ENCODE results near the gene COL6A1.

Gene COL6A1

DNA sequence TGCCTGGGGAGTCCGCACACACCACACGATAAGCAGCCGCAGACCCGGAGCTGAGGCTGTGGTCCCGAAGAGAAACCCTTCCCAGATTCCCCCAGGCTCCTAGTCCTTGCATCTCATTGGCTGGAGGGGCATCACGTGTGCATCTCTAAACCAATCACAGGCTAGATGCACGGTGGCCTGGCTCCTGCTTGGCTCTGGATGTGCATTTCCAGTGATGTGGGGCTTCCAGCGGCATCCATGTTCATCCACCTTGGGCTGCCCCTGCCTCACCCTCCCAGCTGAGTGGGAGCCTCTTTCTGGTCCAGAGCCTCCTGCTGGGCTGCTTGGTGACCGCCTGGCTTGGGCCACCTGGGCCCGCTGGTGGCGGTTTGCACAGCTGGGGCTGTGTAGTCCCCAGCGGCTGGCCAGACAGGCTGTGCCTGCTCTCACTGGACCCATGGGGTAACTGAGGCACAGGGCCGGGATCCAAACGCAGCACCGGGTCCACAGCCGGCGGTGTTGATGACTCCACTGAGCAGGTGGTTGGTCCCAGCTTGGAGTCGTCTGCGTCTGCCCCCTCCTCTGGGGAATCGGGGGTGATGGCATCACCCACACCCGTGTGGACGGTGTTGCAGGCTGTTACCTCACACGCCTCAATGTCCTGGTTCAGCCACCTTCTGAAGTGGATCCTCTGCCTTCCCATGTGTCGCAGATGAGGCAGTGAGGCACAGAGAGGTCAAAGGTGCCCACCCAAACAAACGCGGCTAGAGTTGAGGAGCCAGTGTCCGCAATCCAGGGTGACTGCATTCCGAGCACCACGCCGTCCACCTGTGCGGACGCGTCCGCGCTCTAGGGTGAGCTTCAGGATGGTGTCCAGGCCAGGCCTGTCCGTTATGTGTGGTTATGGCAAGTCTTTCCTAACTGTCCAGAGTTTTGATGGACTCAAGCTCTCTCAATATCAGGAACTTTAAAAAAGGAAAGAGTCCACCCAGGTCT is 41.3 kb downstream of the COL6A1 start:
- Mint-ChIP-seq H3K27ac (no peak overlapping the region), H3K27me3 (ENCODE audit: low read depth) (peaks cover 22% of the 10 kb centered on the region), H3K4me3 (no peak overlapping the region), H3K4me1 (ENCODE audit: low read depth) (no peaks in the 10 kb centered on the region), H3K9me3 (no peaks in the 10 kb centered on the region), H3K36me3 (ENCODE audit: low read depth) (no peaks in the 10 kb centered on the region)

- H3K4me1 Mint-ChIP-seq (ENCODE audit: low read depth): no peaks in the 10 kb centered on the region
- no peaks in the 10 kb centered on the region for H3K36me3 Mint-ChIP-seq (ENCODE audit: low read depth)
- no peaks in the 10 kb centered on the region for H3K9me3 Mint-ChIP-seq
- no peak overlapping the region for H3K27ac Mint-ChIP-seq
- H3K27me3 Mint-ChIP-seq (ENCODE audit: low read depth): peaks cover 22% of the 10 kb centered on the region
- H3K4me3 Mint-ChIP-seq: no peak overlapping the region
Measured at GRCh38 chr21:46023555-46023954, 42.0 kb downstream of the COL6A1 start.

GRCh38 chr21:46024141-46024540 is 42.6 kb downstream of the COL6A1 start:
- Mint-ChIP-seq H3K9me3 (peaks cover 2% of the 10 kb centered on the region), H3K27me3 (ENCODE audit: low read depth) (peaks cover 21% of the 10 kb centered on the region), H3K27ac (no peak overlapping the region), H3K4me3 (no peak overlapping the region), H3K4me1 (ENCODE audit: low read depth) (no peaks in the 10 kb centered on the region), H3K36me3 (ENCODE audit: low read depth) (no peaks in the 10 kb centered on the region)

DNA sequence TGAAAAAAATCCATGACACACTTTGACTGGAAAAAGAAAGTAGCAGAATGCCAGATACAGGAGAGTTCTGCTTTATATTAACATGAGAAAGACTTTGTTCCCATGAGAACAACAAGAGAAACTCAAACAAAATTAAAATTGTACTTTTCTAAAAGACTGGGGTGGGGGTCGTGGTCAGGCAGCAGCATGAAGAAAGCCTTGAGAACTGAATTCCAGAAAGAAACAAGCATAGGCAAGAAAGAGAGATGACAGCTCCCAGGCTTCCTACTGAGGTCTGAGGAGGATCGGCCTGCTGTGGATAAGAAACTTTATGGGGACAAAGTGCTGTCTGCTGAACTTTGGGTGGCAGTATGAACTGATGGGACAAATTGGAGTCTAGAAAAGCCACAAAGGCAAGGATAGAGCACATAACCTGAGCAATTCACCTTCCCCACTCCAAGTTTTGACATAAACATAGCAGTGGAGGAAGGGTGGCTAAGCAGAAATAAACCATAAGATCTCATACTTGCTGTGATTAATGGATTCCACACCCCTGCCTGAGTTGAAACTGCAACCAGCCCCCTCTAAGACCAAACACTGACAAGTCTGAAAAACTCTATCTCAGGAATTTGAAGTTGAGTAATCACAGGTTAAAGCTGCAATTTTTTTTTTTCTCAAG is 43.7 kb downstream of the COL6A1 start:
- Mint-ChIP-seq H3K27me3 (ENCODE audit: low read depth) (peaks cover 19% of the 10 kb centered on the region), H3K4me1 (ENCODE audit: low read depth) (no peaks in the 10 kb centered on the region), H3K4me3 (no peak overlapping the region), H3K27ac (no peak overlapping the region), H3K36me3 (ENCODE audit: low read depth) (no peaks in the 10 kb centered on the region), H3K9me3 (peaks cover 12% of the 10 kb centered on the region)

- Mint-ChIP-seq H3K27me3 (ENCODE audit: low read depth) (peaks cover 19% of the 10 kb centered on the region), H3K27ac (no peak overlapping the region), H3K9me3 (peaks cover 12% of the 10 kb centered on the region), H3K4me3 (no peak overlapping the region), H3K36me3 (ENCODE audit: low read depth) (no peaks in the 10 kb centered on the region), H3K4me1 (ENCODE audit: low read depth) (no peaks in the 10 kb centered on the region)
Measured at GRCh38 chr21:46027851-46028493, 46.4 kb downstream of the COL6A1 start.

GRCh38 chr21:46028573-46029091 is 47.1 kb downstream of the COL6A1 start:
- Mint-ChIP-seq H3K9me3 (peaks cover 12% of the 10 kb centered on the region), H3K4me1 (ENCODE audit: low read depth) (no peaks in the 10 kb centered on the region), H3K36me3 (ENCODE audit: low read depth) (no peaks in the 10 kb centered on the region), H3K27ac (no peak overlapping the region), H3K27me3 (ENCODE audit: low read depth) (peaks cover 19% of the 10 kb centered on the region), H3K4me3 (no peak overlapping the region)

DNA sequence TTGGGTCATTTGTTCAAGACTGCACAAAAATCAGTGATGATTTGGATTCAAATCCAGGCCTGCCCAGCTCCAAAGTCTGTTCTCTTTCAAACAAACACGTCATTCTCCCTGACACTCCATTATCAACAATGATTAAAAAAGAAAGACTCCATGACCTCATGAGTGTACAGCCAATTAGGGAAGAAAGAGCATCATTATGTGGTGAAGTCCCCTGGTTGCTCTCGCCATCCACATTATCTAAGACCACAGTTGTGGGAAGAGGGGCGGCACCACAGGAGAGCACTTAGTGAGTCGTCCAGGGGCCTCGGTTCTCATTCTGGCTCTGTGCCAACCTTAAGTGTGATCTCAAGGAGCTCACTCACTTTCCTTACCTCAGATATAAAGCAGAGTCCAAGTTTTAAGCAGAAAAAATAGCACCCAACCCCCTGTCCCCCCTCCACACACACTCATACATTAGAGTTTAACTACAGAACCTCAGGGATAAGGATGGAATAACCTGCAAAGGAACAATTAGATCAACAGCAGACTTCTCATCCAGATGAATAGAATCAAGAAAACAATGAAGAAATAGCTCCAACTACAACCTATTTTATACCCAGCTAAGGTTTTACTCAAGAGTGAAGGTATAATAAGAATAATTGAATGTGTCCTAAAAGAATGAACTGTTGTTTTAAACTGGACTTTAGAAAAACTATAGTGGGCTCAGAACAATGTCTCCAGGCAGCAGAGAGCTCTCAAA is 47.8 kb downstream of the COL6A1 start:
- Mint-ChIP-seq H3K4me1 (ENCODE audit: low read depth) (no peaks in the 10 kb centered on the region), H3K36me3 (ENCODE audit: low read depth) (no peaks in the 10 kb centered on the region), H3K9me3 (peaks cover 12% of the 10 kb centered on the region), H3K27me3 (ENCODE audit: low read depth) (peaks cover 19% of the 10 kb centered on the region), H3K27ac (no peak overlapping the region), H3K4me3 (no peak overlapping the region)

GRCh38 chr21:46031484-46031883 is 49.9 kb downstream of the COL6A1 start:
- Mint-ChIP-seq H3K4me3 (no peak overlapping the region), H3K4me1 (ENCODE audit: low read depth) (no peaks in the 10 kb centered on the region), H3K36me3 (ENCODE audit: low read depth) (no peaks in the 10 kb centered on the region), H3K27me3 (ENCODE audit: low read depth) (peaks cover 12% of the 10 kb centered on the region), H3K9me3 (peaks cover 12% of the 10 kb centered on the region), H3K27ac (no peak overlapping the region)

DNA sequence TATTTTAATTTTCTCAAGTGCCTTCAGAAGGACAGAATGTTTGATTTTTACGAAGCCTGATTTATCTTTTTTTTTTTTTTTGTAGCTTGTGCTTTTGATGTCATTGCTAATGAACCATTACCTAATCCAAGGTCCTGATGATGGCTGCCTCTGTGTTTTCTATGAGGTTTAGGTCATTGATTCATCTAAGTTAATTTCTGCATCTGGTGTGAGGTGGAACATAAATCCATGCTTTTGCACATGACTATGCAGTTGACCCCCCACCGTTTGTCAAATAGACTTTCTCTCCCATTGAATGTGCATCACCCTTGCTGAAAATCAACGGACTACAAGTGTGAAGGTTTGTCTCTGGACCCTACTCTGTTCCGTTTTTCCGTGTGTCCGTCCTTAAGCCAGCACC is 50.5 kb downstream of the COL6A1 start:
- Mint-ChIP-seq H3K27ac (no peak overlapping the region), H3K4me1 (ENCODE audit: low read depth) (no peaks in the 10 kb centered on the region), H3K9me3 (peaks cover 12% of the 10 kb centered on the region), H3K4me3 (no peak overlapping the region), H3K36me3 (ENCODE audit: low read depth) (no peaks in the 10 kb centered on the region), H3K27me3 (ENCODE audit: low read depth) (peaks cover 8% of the 10 kb centered on the region)

DNA sequence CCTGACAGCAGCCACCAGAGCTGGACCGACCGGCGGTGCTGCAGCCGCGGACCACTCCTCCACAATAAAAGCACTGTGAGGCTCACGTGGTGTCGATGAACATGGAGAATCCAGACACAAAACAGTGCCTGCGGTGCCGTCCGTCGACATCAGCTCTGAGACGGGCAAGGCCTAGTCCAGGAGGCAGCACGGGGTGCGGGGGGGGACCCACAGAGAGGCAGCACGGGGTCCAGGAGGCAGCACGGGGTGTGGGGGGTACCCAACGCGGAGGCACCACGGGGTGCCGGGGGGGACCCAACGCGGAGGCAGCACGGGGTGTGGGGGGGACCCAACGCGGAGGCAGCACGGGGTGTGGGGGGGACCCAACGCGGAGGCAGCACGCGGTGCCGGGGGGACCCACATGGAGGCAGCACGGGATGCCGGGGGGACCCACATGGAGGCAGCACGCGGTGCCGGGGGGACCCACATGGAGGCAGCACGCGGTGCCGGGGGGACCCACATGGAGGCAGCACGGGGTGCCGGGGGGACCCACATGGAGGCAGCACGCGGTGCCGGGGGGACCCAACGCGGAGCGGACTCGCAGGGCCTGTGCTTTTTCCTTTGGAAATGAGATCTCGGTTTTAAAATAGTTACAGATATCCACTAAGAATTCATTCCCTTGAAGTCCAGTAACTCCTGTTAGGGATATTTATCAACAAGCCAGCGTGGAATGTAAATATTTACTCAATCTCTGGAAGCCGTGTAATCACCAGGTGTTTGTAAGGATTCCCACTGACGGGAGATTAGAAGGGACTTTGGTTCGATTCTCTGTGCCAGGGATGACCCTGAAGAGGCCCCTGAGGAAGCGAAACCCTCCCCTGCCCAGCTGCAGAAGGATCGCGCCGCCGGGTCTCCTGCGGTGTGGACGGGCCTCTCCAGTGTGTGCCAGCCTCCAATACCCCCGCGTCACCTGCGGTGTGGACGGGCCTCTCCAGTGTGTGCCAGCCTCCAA is 52.1 kb downstream of the COL6A1 start:
- Mint-ChIP-seq H3K9me3 (peaks cover 12% of the 10 kb centered on the region), H3K27me3 (ENCODE audit: low read depth) (peaks cover 7% of the 10 kb centered on the region), H3K27ac (no peak overlapping the region), H3K4me1 (ENCODE audit: low read depth) (no peaks in the 10 kb centered on the region), H3K4me3 (no peak overlapping the region), H3K36me3 (ENCODE audit: low read depth) (no peaks in the 10 kb centered on the region)

DNA sequence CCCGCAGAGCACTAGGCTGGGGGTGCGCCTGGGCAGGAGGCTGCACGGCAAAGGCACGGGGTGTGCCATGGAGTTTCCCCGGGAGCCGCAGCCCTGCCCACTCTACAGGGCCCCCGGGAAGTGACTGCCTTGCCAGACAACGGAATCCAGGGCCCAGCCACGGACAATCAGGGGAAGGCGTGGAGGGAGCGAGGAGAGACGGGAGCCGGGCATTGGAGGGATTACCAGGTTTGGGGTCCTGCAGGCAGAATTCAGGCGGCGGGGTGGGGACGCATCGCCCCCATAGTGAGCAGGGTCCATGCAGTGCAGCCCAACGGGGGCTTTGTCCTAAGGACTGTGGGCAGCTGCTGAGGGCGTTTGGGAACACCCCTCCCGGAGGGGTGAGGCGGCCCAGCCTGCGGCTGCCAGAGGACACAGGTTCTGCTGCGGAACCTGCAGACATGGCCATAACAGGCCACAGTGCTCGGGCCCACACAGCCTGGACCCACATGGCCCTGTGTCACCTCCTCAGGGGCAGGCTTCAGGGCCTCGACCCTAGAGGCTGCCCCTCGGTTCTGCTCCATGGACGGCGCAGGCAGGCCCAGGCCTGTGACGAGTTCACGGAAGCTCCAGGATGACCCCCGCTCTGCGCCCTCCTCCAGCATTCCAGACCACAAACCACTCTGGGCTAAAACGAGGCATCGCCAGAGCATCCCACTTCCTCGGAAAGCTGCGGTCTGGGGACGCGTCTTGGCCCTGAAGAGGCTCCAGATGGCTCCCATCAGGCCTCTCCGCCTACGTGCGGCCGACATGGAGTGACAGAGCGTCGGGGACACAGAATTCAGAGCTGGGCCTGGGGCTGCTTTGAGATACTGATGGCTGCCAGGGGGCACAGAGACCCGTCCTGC is 54.5 kb downstream of the COL6A1 start:
- Mint-ChIP-seq H3K4me1 (ENCODE audit: low read depth) (no peaks in the 10 kb centered on the region), H3K9me3 (no peaks in the 10 kb centered on the region), H3K27ac (no peak overlapping the region), H3K27me3 (ENCODE audit: low read depth) (no peaks in the 10 kb centered on the region), H3K36me3 (ENCODE audit: low read depth) (no peaks in the 10 kb centered on the region), H3K4me3 (no peak overlapping the region)

- Mint-ChIP-seq H3K36me3 (ENCODE audit: low read depth) (no peaks in the 10 kb centered on the region), H3K4me1 (ENCODE audit: low read depth) (no peaks in the 10 kb centered on the region), H3K27me3 (ENCODE audit: low read depth) (no peaks in the 10 kb centered on the region), H3K4me3 (no peak overlapping the region), H3K9me3 (no peaks in the 10 kb centered on the region), H3K27ac (no peak overlapping the region)
Measured at GRCh38 chr21:46036696-46037330, 55.2 kb downstream of the COL6A1 start.

Data from T-helper 1 cell treated with Interleukin-12 subunit alpha and Interleukin-12 subunit beta and Interleukin-4 antibody, amounts not matched to agents 30 μg/mL and 1 μg/mL, for 36 hours (primary cell).